ENCODE data around the gene HTR3C.

The HTR3C gene

DNA sequence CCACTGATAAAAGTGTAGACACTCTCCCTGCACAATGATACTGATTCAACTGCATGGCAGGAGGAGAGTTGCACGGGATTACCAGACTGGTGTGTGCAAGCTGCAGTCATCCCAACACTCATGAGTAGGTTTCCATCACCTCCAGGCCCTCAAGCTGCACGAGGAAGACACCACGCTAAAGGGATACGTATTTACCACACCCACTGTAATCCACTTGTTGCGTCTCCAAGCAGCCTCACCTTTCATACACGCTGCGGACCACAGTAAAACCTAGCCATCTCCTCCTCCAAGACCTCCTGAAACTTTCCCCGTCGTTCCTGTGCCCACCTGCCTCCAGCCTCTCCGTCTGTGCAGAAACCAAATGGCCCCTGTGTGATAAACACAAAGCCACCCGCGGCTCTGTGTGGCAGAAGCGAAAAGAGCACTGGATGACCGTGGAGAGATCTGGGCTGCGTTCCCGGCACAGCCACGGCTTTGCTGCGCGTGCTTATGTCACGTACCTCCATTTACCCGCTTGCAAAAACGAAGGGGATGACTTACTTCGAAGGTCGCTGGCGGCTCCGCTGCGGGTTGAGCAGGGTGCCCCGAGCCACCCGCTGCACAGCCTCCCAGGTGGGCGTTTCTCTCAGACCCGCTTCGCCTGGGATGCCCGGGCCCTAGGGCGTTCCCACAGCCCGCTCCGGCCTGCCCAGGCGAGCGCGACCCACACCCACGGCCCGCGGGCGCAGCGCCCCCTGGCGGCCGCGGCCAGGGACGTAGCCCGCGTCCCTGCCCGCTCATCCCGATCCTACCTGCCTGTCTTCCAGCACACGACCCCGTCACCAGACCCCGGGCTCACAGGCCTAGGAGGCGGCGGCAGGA is 35.8 kb upstream of the HTR3C start:
- TF ChIP-seq BACH2 (CRISPR knock-in tag; IDR thresholded peaks at IDR 0.05; ENCODE audit: borderline replicate concordance) (no peak), TCF4 (CRISPR knock-in tag; IDR thresholded peaks at IDR 0.05; ENCODE audit: borderline replicate concordance) (no peak), ZFP30 (CRISPR knock-in tag; IDR thresholded peaks at IDR 0.05) (no peak), RARB (CRISPR knock-in tag; IDR thresholded peaks at IDR 0.05) (no peak), TOX (CRISPR knock-in tag; IDR thresholded peaks at IDR 0.05; ENCODE audit: borderline replicate concordance) (no peak), CSDC2 (CRISPR knock-in tag; IDR thresholded peaks at IDR 0.05) (no peak), ZC3H10 (CRISPR knock-in tag; IDR thresholded peaks at IDR 0.05) (no peak), OSR1 (CRISPR knock-in tag; IDR thresholded peaks at IDR 0.05) (no peak), SNAI2 (CRISPR knock-in tag; IDR thresholded peaks at IDR 0.05) (no peak), ZNF565 (CRISPR knock-in tag; conservative IDR thresholded peaks at IDR 0.05; ENCODE audit: low read depth) (no peak), ZFP3 (CRISPR knock-in tag; IDR thresholded peaks at IDR 0.05) (no peak), ZNF8 (CRISPR knock-in tag; IDR thresholded peaks at IDR 0.05) (no peak), ZNF70 (CRISPR knock-in tag; IDR thresholded peaks at IDR 0.05) (no peak; the same call in 1 of the 2 replicates), PPARA (CRISPR knock-in tag; IDR thresholded peaks at IDR 0.05; ENCODE audit: borderline replicate concordance) (no peak)
- TF ChIP-seq, protein P1, sequence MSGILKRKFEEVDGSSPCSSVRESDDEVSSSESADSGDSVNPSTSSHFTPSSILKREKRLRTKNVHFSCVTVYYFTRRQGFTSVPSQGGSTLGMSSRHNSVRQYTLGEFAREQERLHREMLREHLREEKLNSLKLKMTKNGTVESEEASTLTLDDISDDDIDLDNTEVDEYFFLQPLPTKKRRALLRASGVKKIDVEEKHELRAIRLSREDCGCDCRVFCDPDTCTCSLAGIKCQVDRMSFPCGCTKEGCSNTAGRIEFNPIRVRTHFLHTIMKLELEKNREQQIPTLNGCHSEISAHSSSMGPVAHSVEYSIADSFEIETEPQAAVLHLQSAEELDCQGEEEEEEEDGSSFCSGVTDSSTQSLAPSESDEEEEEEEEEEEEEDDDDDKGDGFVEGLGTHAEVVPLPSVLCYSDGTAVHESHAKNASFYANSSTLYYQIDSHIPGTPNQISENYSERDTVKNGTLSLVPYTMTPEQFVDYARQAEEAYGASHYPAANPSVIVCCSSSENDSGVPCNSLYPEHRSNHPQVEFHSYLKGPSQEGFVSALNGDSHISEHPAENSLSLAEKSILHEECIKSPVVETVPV (CRISPR knock-in tag; IDR thresholded peaks at IDR 0.05), result no peak
- TF ChIP-seq, protein P2, sequence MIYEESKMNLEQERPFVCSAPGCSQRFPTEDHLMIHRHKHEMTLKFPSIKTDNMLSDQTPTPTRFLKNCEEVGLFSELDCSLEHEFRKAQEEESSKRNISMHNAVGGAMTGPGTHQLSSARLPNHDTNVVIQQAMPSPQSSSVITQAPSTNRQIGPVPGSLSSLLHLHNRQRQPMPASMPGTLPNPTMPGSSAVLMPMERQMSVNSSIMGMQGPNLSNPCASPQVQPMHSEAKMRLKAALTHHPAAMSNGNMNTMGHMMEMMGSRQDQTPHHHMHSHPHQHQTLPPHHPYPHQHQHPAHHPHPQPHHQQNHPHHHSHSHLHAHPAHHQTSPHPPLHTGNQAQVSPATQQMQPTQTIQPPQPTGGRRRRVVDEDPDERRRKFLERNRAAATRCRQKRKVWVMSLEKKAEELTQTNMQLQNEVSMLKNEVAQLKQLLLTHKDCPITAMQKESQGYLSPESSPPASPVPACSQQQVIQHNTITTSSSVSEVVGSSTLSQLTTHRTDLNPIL (CRISPR knock-in tag; IDR thresholded peaks at IDR 0.05; ENCODE audit: low read depth), result no peak
- TF ChIP-seq, protein P3, sequence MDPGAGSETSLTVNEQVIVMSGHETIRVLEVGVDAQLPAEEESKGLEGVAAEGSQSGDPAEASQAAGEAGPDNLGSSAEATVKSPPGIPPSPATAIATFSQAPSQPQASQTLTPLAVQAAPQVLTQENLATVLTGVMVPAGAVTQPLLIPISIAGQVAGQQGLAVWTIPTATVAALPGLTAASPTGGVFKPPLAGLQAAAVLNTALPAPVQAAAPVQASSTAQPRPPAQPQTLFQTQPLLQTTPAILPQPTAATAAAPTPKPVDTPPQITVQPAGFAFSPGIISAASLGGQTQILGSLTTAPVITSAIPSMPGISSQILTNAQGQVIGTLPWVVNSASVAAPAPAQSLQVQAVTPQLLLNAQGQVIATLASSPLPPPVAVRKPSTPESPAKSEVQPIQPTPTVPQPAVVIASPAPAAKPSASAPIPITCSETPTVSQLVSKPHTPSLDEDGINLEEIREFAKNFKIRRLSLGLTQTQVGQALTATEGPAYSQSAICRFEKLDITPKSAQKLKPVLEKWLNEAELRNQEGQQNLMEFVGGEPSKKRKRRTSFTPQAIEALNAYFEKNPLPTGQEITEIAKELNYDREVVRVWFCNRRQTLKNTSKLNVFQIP (CRISPR knock-in tag; IDR thresholded peaks at IDR 0.05; ENCODE audit: borderline replicate concordance, low read depth), result no peak
- TF ChIP-seq, protein P4, sequence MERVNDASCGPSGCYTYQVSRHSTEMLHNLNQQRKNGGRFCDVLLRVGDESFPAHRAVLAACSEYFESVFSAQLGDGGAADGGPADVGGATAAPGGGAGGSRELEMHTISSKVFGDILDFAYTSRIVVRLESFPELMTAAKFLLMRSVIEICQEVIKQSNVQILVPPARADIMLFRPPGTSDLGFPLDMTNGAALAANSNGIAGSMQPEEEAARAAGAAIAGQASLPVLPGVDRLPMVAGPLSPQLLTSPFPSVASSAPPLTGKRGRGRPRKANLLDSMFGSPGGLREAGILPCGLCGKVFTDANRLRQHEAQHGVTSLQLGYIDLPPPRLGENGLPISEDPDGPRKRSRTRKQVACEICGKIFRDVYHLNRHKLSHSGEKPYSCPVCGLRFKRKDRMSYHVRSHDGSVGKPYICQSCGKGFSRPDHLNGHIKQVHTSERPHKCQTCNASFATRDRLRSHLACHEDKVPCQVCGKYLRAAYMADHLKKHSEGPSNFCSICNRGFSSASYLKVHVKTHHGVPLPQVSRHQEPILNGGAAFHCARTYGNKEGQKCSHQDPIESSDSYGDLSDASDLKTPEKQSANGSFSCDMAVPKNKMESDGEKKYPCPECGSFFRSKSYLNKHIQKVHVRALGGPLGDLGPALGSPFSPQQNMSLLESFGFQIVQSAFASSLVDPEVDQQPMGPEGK (CRISPR knock-in tag; IDR thresholded peaks at IDR 0.05; ENCODE audit: borderline replicate concordance), result no peak
- TF ChIP-seq, protein P5, sequence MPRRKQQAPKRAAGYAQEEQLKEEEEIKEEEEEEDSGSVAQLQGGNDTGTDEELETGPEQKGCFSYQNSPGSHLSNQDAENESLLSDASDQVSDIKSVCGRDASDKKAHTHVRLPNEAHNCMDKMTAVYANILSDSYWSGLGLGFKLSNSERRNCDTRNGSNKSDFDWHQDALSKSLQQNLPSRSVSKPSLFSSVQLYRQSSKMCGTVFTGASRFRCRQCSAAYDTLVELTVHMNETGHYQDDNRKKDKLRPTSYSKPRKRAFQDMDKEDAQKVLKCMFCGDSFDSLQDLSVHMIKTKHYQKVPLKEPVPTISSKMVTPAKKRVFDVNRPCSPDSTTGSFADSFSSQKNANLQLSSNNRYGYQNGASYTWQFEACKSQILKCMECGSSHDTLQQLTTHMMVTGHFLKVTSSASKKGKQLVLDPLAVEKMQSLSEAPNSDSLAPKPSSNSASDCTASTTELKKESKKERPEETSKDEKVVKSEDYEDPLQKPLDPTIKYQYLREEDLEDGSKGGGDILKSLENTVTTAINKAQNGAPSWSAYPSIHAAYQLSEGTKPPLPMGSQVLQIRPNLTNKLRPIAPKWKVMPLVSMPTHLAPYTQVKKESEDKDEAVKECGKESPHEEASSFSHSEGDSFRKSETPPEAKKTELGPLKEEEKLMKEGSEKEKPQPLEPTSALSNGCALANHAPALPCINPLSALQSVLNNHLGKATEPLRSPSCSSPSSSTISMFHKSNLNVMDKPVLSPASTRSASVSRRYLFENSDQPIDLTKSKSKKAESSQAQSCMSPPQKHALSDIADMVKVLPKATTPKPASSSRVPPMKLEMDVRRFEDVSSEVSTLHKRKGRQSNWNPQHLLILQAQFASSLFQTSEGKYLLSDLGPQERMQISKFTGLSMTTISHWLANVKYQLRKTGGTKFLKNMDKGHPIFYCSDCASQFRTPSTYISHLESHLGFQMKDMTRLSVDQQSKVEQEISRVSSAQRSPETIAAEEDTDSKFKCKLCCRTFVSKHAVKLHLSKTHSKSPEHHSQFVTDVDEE (CRISPR knock-in tag; IDR thresholded peaks at IDR 0.05), result no peak
- ATAC-seq, result peak; percentile 93

DNA sequence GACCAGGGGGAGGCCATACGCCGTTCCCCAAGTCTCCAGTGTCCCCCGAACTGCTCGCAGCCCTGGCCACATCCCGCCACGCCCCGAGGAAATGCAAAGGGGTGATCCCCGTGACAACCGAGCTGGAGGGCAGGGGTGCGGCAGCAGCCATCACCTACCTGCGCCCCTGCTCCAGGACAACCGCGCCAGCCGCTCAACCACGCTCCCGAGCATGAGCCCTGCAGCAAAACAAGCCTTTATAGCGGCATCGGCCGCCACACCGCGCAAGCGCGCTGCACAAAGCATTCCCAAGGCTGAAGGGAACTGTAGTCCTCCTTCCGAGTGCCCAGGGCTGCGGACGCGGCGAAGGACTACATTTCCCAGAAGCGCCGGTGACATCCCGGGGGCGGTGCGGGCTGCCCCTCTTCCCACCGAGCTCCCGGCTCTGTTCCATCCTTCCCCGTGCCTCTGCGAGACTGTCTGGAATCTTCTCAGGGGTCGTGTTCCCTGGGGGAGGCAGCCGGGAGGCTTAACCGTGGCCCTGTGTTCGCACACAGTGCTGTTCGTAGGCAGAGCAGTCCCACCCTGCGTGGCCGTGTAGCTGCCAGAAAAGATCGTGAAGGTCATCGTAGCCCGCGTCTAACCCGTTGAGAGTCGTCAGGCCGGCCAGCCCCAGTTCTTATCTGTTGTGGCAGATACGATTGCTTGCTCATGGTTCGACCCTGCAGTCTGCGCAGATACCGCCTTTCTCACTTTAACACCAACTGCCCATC is 35.0 kb upstream of the HTR3C start, which contains the start of gene ABCC5:
Gene ABCC5 (minus strand): TSS at position 213 of the 752 bp plus-strand sequence. CDS start 3,492 bp downstream, outside the sequence.
- TF ChIP-seq ESRRG (CRISPR knock-in tag; IDR thresholded peaks at IDR 0.05) (no peak), OSR1 (CRISPR knock-in tag; IDR thresholded peaks at IDR 0.05) (no peak), ZNF565 (CRISPR knock-in tag; conservative IDR thresholded peaks at IDR 0.05; ENCODE audit: low read depth) (no peak), ZNF70 (CRISPR knock-in tag; IDR thresholded peaks at IDR 0.05) (peak; percentile 57; the same call in 1 of the 2 replicates)
- ATAC-seq, result peak; percentile 98
